ENCODE results near the gene PDLIM1. TPM values are rescaled to one million over a fixed set of nuclear protein-coding genes. Genes with fewer than 3 reads are reported as not detected.

PDLIM1 gene
- total and polyA plus RNA-seq, 2 experiments from 2014 or later: 111 to 233 TPM

GRCh38 chr10:95309958-95310357 lies 19.2 kb upstream of the PDLIM1 start:
- H3K4me3 ChIP-seq: no peak overlapping the region
- Mint-ChIP-seq H3K4me1 (peaks cover 36% of the 10 kb centered on the region), H3K27me3 (ENCODE audit: insufficient read depth, low read depth, poor library complexity) (peaks cover 2% of the 10 kb centered on the region)

More at GRCh38 chr10:95309958-95310357, 19.2 kb upstream of the PDLIM1 start:
- Histone ChIP-seq H3K27me3 (ENCODE audit: insufficient read depth) (0 out of 2 replicates have a peak, but pooled peaks cover 4% of the 10 kb centered on the region), H3K4me2 (peak overlapping the region; percentile 64), H3K79me2 (replicated peaks; ENCODE audit: insufficient read depth) (no peaks in the 10 kb centered on the region), H4K20me1 (replicated peaks; ENCODE audit: insufficient read depth) (no peaks in the 10 kb centered on the region), H2AFZ (no peak overlapping the region), H3K9me2 (ENCODE audit: insufficient read depth) (peaks cover 12% of the 10 kb centered on the region; the same call in 1 of the 2 replicates), H3F3A (replicated peaks; ENCODE audit: low read depth) (0 out of 2 replicates have a peak, but pooled peaks cover 4% of the 10 kb centered on the region), H3K36me3 (ENCODE audit: insufficient read depth) (no peaks in the 10 kb centered on the region), H3K27ac (ENCODE audit: low read depth) (0 out of 2 replicates have a peak overlapping the region, but pooled peaks have one; percentile 15), H3K4me1 (ENCODE audit: insufficient read depth) (peaks cover 35% of the 10 kb centered on the region)
- DNase-seq (ENCODE audit: low spot score) (no peak), ATAC-seq (no peak)
- no peak overlapping the region for H3K4me3 Mint-ChIP-seq
- TF ChIP-seq REST (IDR thresholded peaks at IDR 0.05; ENCODE audit: unreplicated experiment) (no peak), NANOG (IDR thresholded peaks at IDR 0.05; ENCODE audit: borderline replicate concordance) (no peak), STAT1 (IDR thresholded peaks at IDR 0.05; ENCODE audit: unreplicated experiment) (no peak), ETS1 (IDR thresholded peaks at IDR 0.05) (no peak), ZNF331 (CRISPR knock-in tag; IDR thresholded peaks at IDR 0.05; ENCODE audit: low read depth) (no peak), CREB1 (CRISPR knock-in tag; IDR thresholded peaks at IDR 0.05; ENCODE audit: low read depth) (no peak), ZNF462 (CRISPR knock-in tag; IDR thresholded peaks at IDR 0.05) (no peak), EZH2phosphoT487 (IDR thresholded peaks at IDR 0.05; ENCODE audit: unreplicated experiment) (no peak), ZNF114 (CRISPR knock-in tag; IDR thresholded peaks at IDR 0.05) (no peak), JUNB (IDR thresholded peaks at IDR 0.05; ENCODE audit: unreplicated experiment) (no peak), POLR2AphosphoS5 (IDR thresholded peaks at IDR 0.05; ENCODE audit: low read depth) (no peak), EZH2 (IDR thresholded peaks at IDR 0.05; ENCODE audit: low read depth, unreplicated experiment) (no peak), CTCF (conservative IDR thresholded peaks at IDR 0.05; ENCODE audit: low read depth in 2 of 2) (no peak)
- no peak overlapping the region for H3K27ac Mint-ChIP-seq
- no peaks in the 10 kb centered on the region; the same call in 2 of the 3 replicates for H3K36me3 Mint-ChIP-seq (ENCODE audit: low read depth)
- no peaks in the 10 kb centered on the region for H3K9me3 Mint-ChIP-seq
